Lower leg skin (tissue), 4 donors: ENCODE measurements around the gene CHST5. TPM values are rescaled to one million over a fixed set of nuclear protein-coding genes. Genes with fewer than 3 reads are reported as not detected.

Source experiments
- DNase-seq, 2 donors: peaks; one replicate each; pipeline ENCODE4 v3.0.0-alpha.2; 2019; ENCODE audit warnings: low spot score in 2 of 2
- H3K4me3 ChIP-seq: fragments of 200-600 bp; sonication (generic); 2 replicates; pipeline ENCODE4 v1.5.1; 2017; ENCODE audit warnings: mild to moderate bottlenecking, low read depth; ENCODE audit not compliant: poor library complexity, severe bottlenecking
- POLR2A ChIP-seq, 2 donors: fragments of 450-650 bp; IDR thresholded peaks; one replicate each; pipeline ENCODE4 v1.6.1; 2016 to 2017; ENCODE audit warnings: antibody characterized with exemption in 2 of 2, mild to moderate bottlenecking in 1 of 2, moderate library complexity in 1 of 2
- WGBS, 2 donors: methylation state at CpG; one replicate each; pipeline ENCODE4 v1.1.5; 2018; 5-methylcytosine and 5-hydroxymethylcytosine counted together
- intact Hi-C: fragments of 100-400 bp; cut with DNase I; formaldehyde crosslinking; loops from one replicate; pipeline ENCODE4 v1.15.0; 2023; ENCODE audit warnings: low total_unique reads
- total RNA-seq, 4 donors: library from RNA; depleted of rRNA; stranded (reverse); fragments of >200 nt; gene quantifications; one replicate each; pipeline ENCODE4 v1.1.0, GENCODE V29; 2016
- TF ChIP-seq, protein P1 (sequence below), 3 donors: fragments of 450-650 bp; IDR thresholded peaks; one replicate each; pipeline ENCODE4 v1.5.1; 2016; ENCODE audit warnings: antibody characterized with exemption in 3 of 3, mild to moderate bottlenecking in 3 of 3, moderate library complexity in 2 of 3

Gene CHST5
- total RNA-seq, 4 donors from 2014 or later, result 0.83 TPM; not detected in 3

DNA sequence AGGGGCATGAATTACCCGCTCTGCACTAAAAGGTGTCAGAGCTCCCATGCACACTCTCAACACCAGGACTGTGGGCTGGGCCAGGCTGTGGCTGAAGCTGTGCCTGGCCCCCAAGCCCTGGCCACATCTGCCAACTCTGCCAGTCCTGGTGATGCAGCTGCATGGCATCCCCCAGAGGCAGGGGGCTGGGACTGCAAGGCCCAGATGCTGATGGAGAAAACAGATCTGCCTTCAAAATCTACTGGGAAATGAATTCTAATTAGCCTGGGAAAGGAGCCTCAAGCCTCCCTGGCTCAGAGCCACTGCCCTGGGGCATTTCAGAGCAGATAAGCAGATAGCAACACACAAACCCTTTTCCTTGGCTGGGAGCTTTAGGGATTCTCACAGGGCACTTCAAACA is 44.0 kb downstream of the CHST5 start:
- H3K4me3 ChIP-seq, result no peak overlapping the region
- DNase-seq, result no peak
- WGBS, 2 donors, result 81 to 83% methylated on average over 1 of the region's 1 CpG
- intact Hi-C loops, result no loop called here
- TF ChIP-seq, protein P1, sequence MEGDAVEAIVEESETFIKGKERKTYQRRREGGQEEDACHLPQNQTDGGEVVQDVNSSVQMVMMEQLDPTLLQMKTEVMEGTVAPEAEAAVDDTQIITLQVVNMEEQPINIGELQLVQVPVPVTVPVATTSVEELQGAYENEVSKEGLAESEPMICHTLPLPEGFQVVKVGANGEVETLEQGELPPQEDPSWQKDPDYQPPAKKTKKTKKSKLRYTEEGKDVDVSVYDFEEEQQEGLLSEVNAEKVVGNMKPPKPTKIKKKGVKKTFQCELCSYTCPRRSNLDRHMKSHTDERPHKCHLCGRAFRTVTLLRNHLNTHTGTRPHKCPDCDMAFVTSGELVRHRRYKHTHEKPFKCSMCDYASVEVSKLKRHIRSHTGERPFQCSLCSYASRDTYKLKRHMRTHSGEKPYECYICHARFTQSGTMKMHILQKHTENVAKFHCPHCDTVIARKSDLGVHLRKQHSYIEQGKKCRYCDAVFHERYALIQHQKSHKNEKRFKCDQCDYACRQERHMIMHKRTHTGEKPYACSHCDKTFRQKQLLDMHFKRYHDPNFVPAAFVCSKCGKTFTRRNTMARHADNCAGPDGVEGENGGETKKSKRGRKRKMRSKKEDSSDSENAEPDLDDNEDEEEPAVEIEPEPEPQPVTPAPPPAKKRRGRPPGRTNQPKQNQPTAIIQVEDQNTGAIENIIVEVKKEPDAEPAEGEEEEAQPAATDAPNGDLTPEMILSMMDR (IDR thresholded peaks at IDR 0.05), result no peak
- no peak for TF ChIP-seq POLR2A (IDR thresholded peaks at IDR 0.05)

DNA sequence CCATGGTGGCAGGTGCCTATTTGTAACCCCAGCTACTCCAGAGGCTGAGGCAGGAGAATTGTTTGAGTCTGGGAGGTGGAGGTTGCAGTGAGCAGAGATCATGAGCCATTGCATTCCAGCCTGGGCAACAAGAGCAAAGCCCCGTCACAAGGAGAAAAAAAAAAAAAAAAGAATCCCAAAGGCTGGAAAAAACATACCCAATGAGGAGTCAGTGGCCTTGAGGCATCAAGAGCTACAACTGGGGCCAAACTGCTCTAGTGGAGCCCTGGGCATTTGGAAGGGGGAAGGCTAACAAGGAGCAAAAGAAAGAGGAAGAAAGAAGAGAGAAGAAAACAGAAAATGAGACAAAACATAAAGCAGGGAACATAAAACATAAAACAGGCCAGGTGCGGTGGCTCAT is 47.6 kb downstream of the CHST5 start:
- intact Hi-C loops, result no loop called here
- no peak for TF ChIP-seq POLR2A (IDR thresholded peaks at IDR 0.05)
- TF ChIP-seq, protein P1 (IDR thresholded peaks at IDR 0.05), result no peak
- no peak for DNase-seq
- 86 to 92% methylated on average over 2 of the region's 2 CpGs for WGBS, 2 donors
- no peak overlapping the region for H3K4me3 ChIP-seq

DNA sequence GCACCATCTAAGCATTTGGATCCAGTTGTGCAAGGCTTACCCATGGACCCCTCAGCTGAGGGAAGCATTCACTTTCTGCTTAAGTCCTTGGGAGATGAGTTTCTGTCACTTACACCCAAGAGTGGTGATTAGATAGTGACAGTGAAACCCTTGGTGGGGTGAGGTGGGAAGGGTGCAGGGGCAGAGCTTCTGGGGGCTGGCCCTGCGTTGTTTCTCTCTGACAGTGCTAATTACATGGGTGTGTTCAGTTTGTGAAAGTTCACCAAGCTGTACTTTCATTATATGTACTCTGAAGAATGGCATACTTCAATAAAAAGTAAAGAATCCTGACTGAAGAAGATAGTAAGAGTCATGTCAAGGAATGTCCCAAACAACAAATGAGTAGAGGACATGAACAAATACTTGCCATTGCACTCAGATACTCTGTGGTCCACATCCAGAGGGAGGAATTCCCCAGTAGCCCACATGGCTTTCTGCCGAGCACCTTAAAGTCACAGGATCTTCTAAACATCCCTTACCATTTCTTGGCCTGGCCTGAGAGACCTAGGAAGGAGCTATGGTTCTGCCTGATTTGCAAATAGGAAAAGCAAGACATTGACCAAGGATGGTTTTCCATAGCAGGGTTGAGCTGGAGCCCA is 49.1 kb downstream of the CHST5 start:
- WGBS, 2 donors, result 59 to 64% methylated on average over 2 of the region's 2 CpGs
- TF ChIP-seq, protein P1 (IDR thresholded peaks at IDR 0.05), result no peak
- no peak overlapping the region for H3K4me3 ChIP-seq
- intact Hi-C loops, result no loop called here
- DNase-seq, result no peak

DNA sequence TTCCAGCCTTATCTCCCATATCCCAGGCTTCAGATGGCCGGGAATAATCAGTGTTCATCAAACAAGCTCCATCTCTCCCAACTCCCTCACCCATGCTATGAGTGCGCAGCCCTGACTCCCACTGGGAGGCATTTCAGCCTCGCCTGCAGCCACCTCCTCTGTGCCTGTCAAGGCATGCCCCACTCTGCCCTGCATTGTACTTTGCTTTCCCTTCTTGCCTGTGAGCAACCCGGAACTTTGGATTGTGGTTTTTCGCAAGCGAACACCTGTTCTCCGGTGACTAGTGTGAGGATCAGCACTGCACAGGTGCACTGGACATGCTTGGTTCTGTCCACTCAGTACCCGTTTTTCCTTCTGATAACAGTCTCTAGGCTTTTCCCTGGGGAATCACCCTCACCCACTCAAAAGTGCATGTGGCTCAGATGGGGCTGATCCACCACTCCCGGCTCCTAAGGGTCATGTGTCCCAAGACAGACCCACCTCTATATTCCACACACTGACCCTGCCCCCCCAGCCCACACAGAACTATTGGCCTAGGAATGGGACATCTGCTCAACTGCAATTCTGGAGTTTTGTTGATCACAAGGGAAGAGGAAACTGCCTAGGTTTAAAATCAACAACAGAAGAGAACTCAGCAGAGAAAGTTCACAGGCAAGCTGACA is 49.8 kb downstream of the CHST5 start:
- intact Hi-C loops, result no loop called here
- WGBS, 2 donors, result 55 to 56% methylated on average over 9 of the region's 9 CpGs
- no peak overlapping the region for H3K4me3 ChIP-seq
- no peak for DNase-seq
- TF ChIP-seq, protein P1 (IDR thresholded peaks at IDR 0.05), result no peak
- no peak for TF ChIP-seq POLR2A (IDR thresholded peaks at IDR 0.05)

DNA sequence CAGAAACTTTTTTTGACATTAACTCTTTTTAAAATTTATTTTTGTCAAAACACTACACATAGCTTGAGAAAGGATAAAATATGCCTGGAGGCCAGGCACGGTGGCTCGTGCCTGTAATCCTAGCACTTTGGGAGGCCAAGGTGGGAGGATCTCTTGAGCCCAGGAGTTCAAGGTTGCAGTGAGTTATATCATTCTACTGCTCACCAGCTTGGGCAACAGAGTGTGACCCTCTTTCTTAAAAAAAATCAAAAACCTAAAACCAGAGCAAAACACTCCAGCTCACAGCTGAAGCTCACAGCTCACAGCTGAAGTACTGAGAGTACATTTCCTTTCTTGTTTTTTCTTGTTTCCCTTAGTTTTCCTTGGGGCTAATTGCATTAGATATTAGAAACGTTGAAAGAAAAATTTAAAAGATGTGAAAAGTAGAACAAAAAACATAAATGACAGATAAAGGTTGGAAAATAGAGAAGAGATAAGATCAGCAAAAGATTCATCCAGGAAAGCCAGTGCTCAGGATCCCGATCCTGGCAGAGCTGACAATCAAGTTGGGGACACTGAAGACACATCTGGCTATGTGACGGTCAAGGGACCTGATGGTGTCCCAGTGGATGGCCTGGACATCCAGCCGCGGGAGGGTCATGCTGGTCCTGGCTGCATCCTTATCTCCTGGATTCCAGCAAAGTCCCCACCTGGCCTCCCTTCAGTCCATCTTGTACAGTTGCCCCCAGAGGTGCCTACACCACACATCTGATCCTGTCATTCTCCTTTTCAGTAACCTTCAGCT is 50.5 kb downstream of the CHST5 start:
- no peak for DNase-seq
- intact Hi-C loops, result no loop called here
- 71 to 78% methylated on average over 7 of the region's 7 CpGs for WGBS, 2 donors
- TF ChIP-seq, protein P1 (IDR thresholded peaks at IDR 0.05), result no peak
- TF ChIP-seq POLR2A (IDR thresholded peaks at IDR 0.05), result no peak
- H3K4me3 ChIP-seq, result no peak overlapping the region
